Measurements from ENCODE around the gene RANBP2. TPM values are rescaled to one million over a fixed set of nuclear protein-coding genes. Genes with fewer than 3 reads are reported as not detected.
"Not testable (repeated sequence)": the region's sequence is repeated elsewhere in the genome, so short reads cannot be mapped to it uniquely, and the experiment has no call there.

The RANBP2 gene
- 91.7 TPM for total RNA-seq (ENCODE audit: insufficient read depth, low replicate concordance)

DNA sequence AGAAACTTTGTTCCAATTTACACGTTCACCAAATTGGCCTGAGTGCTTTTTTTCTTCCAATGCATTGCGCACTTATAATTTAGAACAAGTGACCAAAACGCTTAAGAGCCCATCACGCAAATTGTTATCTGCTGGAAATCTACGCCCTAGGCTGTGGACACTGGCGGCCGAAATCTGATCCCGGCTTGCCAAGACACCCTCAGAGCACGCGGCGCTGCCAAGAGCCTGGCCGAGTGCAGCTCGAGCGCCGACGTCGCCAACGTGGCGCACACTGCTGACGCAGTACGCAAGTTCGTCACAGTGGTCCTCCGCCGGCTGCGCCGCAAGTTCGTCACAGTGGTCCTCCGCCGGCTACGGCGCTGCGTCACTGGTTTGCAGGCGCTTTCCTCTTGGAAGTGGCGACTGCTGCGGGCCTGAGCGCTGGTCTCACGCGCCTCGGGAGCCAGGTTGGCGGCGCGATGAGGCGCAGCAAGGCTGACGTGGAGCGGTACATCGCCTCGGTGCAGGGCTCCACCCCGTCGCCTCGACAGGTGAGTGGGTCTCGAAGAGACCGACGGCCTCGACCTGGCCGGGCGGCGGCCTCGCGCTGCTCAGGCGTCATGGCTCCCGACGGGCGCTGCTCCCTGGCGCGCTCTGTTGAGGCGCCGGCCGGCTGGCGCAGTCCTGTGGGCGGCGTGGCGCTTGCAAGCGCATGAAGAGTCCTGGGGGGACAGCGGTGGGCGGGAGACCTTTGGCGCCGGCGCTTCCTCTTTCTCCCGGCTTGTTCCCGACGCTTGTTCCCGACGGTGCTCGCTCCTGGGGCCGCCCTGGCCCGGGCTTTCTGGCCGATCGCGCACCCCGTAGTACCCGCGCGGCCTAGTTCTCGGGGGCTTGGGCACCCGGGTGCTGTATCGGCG lies at the start of gene RANBP2:
Gene RANBP2, plus strand, starts transcription at position 334 of the 896 bp plus-strand sequence. Its CDS starts 125 bp downstream, at position 459.
- peak; percentile 97 for DNase-seq (ENCODE audit: low spot score)

DNA sequence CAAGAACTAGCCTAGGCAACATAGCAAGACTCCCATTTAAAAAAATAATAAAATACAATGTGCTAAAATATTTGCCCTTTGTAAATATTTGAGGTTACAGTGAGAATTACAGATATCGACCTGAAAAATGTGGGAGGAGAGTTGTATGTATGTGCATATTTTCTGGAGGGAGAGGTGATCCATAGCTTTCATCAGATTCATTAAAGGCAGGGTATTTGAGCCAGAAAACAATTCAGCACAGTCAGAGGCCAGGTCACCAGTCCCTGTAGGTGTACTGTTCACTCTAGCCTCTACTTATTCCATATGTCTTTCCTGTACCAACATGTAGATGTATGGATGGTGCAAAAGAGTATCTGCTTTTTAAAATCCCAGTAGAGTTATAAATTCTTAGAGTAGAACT lies 49.0 kb upstream of the RANBP2 start:
- not testable (repeated sequence) for DNase-seq (ENCODE audit: low spot score)

DNA sequence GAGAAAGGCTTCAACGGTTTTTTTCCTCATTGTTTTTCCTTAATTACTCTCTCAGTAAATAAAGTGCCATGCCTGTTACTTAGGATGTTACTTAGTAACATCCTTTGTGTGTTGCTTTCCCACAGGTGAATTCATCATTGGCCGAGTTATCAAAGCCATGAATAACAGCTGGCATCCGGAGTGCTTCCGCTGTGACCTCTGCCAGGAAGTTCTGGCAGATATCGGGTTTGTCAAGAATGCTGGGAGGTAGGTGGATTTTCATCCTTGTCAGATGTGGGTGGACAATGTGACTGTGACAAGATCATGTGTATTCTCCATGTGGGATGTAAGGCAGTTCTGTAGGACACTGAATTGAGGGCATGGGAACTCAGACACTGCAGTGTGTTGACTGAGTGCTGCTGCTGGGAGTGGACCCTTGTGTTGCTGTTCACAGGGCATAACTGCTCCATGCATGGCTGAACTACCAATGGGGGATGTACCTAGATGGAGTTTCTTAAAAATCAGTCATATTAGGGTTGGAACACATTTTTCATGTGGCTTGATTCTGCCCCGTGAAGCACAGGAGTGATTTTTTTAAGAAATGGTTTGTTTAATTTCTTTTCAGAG lies 47.0 kb upstream of the RANBP2 start:
- DNase-seq (ENCODE audit: low spot score): not testable (repeated sequence)

DNA sequence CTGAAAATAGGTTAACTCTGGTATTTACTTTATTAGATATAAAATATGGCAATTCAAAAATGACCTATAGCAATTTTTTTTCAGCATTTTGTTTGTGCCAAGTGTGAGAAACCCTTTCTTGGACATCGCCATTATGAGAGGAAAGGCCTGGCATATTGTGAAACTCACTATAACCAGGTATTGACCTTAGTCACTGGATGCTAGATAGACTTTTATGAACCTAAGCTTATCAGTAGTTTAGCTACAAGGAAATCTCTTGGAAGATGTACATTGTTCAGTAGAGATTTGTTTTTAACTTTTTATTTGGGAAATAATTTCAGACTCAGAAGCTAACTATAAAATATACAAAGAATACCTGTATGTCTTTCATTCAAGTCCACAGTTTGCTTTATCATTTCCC lies 42.8 kb upstream of the RANBP2 start:
- not testable (repeated sequence) for DNase-seq (ENCODE audit: low spot score)

DNA sequence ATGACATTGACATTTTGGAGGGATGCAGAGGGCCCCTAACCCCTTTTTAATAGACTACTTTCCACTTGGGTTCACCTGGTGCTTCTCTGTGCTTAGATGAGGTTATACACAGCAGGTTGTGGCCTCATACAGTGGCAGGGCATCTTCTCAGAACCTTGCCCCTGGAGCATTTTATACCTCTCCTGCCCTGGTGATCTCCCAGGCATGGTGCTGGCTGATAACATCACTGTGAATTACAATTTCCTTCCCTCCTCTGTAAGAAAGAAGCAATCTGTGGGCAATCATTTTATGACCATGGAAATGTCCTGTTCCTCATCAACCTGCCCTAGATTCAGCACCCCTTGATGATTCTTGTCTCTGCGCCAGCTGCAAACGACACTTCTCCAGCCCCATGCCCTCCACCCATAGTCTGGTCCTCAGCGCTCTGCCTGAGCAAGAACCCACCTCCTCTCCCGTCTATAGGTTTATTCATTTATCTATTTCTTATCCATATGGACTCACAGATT lies 42.0 kb upstream of the RANBP2 start:
- not testable (repeated sequence) for DNase-seq (ENCODE audit: low spot score)

DNA sequence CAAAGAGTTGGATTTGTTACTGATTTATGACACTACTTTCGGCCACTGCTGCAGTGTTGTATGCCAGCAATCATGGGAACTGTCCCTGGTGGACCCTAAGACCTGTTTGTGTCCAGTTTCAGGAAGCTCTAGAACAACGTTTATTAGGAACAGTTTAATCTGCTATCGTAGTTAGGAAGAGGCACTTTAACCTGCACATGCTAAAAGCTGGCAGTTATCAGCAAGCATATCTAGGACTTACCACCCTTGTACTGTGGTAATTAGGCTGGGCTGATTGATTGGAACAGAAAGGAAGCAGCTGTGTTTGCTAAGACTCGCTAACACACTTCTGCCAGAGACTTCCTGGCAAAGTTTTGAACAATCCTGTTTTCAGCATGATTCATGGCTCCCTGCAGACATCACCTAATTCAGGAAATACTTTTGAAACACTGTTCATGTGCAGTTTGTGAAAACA lies 41.1 kb upstream of the RANBP2 start:
- peak; percentile 22 for DNase-seq (ENCODE audit: low spot score)

DNA sequence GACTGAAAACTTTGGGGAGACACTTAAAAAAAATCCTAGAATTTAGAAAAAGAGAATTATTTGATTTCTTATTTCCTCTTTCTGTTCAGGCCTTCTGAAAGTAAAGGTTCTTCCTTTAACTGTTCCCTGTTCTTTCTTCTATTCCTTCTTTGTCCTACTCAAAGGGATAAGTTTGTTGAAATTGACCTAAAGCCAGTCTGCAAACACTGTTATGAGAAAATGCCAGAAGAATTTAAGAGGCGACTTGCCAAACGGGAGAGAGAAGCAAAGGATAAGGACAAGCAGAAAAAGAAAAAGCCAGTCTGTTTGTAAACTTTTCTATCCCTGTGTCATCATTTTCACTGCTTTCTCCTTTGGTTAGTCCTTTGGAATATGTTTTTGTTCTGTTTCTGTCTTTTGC lies 38.5 kb upstream of the RANBP2 start:
- DNase-seq (ENCODE audit: low spot score): not testable (repeated sequence)

DNA sequence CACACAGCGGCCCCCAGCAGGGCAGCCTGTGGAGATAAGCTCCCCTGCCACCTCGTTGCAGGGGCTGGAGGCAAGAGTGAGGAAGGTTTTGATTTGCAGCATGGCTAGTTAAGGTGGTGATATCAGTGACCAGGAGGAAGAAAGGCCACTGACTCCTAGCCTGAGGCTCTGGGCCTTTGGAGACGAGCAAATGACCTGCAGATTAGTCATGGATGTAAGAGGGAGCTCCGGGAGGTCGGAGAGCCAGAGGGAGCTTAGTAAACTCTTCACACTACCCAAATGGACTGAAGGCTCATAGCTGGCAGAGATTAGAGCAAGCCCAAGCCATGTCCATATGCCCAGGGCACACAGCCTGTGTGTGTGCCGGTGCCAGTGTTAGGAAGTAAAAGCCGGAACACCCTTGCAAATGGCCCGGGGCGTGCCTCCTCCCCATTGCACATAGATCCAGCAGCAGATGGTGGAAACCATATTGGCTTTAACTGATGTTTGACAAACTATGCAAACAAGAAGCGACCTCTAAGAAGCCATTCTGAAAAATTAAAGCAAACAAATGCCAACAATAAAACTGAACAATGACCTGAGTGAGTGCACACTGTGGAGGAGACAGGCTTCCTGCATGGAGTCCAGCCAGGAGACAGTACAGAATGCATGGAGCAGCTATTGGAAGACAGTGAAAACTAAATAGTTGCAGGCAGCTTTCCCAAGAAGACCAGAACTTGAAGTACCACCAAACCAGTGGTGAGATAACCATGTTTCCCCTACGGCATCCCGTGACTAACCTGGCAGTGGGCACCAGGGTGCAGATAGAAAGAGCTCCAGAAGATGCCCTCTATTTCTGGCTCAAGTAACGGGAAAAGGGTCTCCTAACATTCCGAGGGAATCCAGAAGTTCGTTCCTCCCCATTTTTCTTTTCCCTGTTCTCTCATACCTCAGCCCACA lies 30.2 kb upstream of the RANBP2 start:
- not testable (repeated sequence) for DNase-seq (ENCODE audit: low spot score)

DNA sequence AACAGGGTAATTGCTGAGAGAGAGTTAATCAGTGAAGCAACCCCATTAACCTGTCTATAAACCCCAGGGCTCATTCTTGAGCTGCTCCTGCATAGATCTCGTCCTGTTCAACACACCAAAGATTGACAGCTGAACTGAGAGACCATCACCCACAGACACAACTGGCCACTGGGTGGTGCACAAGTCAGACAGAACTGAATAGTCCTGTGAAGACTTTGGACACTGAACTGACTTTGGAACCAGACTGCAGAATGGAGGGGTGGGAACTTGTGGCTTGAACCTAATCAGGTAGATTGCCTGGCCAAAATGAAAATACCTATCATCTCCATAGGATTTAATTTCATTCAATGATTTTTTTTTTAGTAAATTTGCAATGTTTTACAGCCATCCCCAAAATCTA lies 29.3 kb upstream of the RANBP2 start:
- not testable (repeated sequence) for DNase-seq (ENCODE audit: low spot score)

DNA sequence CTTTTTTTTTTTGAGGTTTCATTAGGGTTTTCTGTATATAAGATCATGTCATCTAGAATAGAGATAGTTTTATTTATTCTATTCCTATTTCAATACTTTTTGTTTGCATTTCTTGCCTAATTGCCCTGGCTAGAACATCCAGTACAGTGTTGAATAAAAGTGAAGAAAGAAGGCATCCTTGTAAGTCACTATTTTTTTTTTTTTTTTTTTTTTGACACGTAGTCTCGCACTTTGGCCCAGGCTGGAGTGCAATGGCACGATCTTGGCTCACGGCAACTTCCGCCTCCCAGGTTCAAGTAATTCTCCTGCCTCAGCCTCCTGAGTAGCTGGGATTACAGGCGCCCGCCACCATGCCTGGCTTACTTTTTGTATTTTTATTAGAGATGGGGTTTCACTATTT lies 27.8 kb upstream of the RANBP2 start:
- no peak for DNase-seq (ENCODE audit: low spot score)

DNA sequence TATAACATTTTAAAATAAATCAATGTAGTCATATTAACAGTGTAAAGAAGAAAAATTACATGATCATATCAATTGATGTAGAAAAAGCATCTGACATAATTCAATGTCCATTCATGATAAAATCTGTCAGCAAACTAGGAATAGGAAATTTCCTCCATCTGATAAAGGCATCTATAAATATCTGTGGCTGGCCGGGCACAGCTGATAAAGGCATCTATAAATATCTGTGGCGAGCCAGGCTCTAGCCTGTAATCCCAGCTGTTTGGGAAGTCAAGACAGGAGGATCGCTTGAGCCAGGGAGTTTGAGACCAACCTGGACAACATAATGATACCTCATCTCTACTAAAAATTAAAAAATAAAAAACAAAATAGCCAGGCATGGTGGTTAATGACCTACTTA lies 18.1 kb upstream of the RANBP2 start:
- no peak for DNase-seq (ENCODE audit: low spot score)

DNA sequence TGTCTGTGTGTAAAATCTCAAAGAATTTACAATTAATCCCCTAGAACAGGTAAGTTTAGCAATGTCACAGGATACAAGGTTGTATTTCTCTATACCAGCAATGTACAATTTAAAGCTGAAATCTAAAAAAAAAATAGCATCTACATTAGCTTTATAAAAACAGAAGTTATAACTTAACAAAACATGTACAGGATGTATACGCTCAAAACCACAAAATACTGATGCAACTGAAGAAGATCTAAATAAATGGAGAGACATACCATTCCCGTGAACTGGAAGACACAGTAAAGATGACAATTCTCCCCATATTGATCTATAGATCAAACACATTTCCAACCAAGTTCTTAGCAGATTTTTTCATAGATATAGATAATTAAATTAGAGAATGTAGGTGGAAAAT lies 17.5 kb upstream of the RANBP2 start:
- DNase-seq (ENCODE audit: low spot score): no peak

DNA sequence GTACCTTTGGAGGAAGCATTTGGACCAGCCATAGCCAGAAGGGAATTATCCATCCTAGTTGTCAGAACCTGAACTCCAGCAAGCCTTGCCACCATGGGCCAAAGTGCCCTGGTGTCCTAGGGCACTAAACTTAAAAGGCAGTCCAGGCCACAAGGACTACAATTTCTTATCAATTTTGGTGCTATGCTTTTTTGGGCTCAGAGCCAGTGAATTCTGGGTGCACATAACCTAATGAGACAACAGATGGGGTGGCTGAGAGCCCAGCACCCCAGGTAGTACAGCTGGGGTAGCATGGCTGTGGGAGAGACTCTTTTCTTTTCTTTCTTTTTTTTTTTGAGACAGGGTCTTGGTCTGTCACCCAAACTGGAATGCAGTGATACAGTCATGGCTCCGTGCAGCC lies 14.4 kb upstream of the RANBP2 start:
- DNase-seq (ENCODE audit: low spot score): no peak

DNA sequence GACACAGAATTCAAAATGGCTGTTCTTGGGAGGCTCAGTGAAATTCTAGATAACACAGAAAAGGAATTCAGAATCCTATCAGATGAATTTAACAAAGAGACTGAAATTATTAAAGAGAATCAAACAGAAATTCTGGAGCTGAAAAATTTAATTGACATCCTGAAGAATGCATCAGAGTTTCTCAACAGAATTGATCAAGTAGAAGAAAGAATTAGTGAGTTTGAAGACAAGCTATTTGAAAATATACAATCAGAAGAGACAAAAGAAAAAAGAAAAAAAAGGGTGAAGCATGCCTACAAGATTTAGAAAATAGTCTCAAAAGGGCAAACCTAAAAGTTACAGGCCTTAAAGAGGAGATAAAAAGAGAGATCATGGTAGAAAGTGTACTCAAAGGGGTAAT lies 12.0 kb upstream of the RANBP2 start:
- DNase-seq (ENCODE audit: low spot score): no peak

DNA sequence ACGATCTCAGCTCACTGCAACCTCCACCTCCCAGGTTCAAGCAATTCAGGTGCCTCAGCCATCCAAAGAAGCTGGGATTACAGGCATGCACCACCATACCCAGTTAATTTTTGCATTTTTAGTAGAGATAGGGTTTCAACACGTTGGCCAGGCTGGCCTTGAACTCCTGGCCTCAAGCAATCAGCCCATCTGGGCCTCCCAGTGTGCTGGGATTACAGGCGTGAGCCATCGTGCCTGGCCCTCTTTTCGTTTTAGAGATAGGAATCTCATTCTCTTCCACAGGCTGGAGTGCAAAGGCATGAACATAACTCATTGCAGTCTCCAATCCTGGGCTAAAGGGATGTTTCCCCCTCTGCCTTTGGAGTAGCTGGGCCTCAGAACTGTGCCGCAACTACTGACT lies 2.3 kb upstream of the RANBP2 start:
- DNase-seq (ENCODE audit: low spot score): not testable (repeated sequence)

DNA sequence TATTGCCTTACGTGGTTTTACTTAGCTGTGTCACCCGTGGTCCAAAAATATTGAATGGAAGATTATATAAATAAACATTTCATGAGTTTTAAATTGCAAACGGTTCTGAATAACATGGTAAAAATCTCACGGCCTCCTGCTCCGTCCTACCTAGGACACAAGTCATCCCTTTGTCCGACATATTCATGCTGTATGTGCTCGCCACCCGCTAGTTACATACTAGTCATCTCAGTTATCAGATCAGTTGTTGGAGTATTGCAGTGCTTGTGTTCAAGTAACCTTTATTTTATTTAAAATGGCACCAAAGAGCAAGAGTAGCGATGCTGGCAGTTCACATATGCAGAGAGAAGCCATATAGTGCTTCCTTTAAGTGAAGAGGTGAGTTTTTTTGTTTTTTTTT lies 6.8 kb downstream of the RANBP2 start:
- DNase-seq (ENCODE audit: low spot score): not testable (repeated sequence)

DNA sequence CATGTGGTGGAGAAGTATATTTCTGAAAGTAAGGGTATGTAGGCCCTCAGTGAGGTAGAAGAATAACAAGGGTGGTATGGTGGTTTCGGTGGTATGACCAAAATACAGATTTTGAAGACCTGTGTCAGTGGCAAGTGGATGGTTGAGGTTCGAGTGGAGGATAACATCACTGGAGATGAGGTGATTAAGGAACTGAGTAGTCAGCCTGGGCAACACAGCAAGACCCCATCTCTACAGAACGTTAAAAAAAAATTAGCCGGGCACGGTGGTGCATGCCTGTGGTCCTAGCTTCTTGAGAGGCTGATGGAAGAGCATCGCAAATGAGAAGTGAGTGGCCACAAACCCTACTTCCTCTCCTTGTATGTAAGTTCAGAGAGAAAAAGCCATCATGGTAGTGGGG lies 15.4 kb downstream of the RANBP2 start:
- DNase-seq (ENCODE audit: low spot score): not testable (repeated sequence)

DNA sequence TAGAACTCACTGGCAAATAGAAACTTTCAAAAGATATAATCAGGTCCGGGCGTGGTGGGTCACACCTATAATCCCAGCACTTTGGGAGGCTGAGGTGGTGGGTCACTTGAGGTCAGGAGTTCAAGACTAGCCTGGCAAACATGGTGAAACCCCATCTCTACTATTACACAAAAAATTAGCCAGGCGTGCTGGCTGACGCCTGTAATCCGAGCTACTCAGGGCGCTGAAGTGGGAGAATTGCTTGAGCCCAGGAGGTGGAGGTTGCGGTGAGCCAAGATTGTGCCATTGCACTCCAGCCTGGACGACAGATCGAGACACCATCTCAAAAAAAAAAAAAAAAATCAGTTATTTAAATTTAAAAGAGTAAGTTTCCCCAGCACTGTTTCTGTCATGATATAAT lies 38.7 kb downstream of the RANBP2 start:
- not testable (repeated sequence) for DNase-seq (ENCODE audit: low spot score)

DNA sequence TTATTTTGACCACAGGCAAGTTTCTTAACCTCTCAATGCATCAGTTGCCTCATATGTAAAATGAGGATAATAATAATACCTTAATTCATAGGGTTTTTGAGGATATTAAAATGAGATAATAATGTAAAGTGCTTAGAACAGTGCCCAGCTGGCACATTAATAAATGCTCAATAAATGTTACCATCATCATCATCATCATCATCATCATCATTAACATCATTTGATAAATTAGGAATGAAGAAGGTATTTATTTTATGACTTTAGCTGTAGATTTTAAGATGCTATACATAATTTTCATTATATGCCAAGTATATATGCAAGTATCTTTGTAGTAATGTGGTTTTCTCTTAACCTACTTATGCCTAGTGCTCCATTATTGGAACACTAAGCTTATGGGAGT lies 43.3 kb downstream of the RANBP2 start:
- DNase-seq (ENCODE audit: low spot score): not testable (repeated sequence)

DNA sequence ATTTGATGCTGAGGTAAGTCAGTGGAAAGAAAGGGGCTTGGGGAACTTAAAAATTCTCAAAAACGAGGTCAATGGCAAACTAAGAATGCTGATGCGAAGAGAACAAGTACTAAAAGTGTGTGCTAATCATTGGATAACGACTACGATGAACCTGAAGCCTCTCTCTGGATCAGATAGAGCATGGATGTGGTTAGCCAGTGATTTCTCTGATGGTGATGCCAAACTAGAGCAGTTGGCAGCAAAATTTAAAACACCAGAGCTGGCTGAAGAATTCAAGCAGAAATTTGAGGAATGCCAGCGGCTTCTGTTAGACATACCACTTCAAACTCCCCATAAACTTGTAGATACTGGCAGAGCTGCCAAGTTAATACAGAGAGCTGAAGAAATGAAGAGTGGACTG lies 47.4 kb downstream of the RANBP2 start:
- DNase-seq (ENCODE audit: low spot score): not testable (repeated sequence)

DNA sequence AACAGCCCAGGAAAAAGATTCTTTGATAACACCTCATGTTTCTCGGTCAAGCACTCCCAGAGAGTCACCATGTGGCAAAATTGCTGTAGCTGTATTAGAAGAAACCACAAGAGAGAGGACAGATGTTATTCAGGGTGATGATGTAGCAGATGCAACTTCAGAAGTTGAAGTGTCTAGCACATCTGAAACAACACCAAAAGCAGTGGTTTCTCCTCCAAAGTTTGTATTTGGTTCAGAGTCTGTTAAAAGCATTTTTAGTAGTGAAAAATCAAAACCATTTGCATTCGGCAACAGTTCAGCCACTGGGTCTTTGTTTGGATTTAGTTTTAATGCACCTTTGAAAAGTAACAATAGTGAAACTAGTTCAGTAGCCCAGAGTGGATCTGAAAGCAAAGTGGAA lies 48.6 kb downstream of the RANBP2 start:
- not testable (repeated sequence) for DNase-seq (ENCODE audit: low spot score)
